ENCODE measurements around the gene ESRP2.

DNA sequence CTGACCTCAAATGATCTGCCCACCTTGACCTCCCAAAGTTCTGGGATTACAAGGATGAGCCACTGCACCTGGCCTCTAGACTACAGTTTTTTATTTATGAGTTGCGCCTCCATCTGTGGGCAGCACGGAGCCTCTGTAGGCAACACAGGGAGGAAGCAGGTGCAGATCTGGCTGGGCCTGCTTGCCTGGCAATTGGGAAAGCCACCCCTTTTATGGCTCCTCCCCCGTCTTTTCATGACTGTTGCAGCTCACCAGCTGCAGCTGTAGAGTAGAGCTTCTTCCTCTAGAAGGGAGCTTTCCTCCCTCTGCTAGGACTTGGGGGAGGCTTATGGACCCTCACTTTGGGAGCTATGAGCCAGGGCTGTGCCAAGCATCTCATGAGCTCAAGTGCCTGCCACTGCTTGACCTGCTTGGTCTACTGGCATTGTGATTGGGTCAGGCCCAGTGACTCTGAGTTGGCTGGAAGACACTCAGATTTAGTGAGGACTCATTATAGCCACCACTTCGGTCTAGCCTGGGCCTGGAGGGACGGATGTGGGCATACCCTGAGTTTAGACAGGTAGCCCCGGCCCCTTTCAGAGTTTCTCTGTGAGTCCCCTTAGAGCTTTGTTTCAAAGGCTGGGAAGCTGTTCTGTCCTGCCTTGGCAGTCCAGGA lies 21.5 kb upstream of the ESRP2 start:
- TF ChIP-seq, protein P1, sequence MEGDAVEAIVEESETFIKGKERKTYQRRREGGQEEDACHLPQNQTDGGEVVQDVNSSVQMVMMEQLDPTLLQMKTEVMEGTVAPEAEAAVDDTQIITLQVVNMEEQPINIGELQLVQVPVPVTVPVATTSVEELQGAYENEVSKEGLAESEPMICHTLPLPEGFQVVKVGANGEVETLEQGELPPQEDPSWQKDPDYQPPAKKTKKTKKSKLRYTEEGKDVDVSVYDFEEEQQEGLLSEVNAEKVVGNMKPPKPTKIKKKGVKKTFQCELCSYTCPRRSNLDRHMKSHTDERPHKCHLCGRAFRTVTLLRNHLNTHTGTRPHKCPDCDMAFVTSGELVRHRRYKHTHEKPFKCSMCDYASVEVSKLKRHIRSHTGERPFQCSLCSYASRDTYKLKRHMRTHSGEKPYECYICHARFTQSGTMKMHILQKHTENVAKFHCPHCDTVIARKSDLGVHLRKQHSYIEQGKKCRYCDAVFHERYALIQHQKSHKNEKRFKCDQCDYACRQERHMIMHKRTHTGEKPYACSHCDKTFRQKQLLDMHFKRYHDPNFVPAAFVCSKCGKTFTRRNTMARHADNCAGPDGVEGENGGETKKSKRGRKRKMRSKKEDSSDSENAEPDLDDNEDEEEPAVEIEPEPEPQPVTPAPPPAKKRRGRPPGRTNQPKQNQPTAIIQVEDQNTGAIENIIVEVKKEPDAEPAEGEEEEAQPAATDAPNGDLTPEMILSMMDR (conservative IDR thresholded peaks at IDR 0.05; ENCODE audit: low read length), result 0 out of 2 replicates have a peak, but pooled peaks have one; percentile 13
- TF ChIP-seq EZH2phosphoT487 (IDR thresholded peaks at IDR 0.05; ENCODE audit: borderline replicate concordance), result no peak
